ENCODE measurements around the gene OSTN.
"Not testable (repeated sequence)": the region's sequence is repeated elsewhere in the genome, so short reads cannot be mapped to it uniquely, and the experiment has no call there.

The OSTN gene

GRCh38 chr3:191268737-191269136 is 69.7 kb downstream of the OSTN start:
- no peak for DNase-seq

GRCh38 chr3:191269289-191270085 is 70.4 kb downstream of the OSTN start:
- no peak for DNase-seq

GRCh38 chr3:191275244-191275643 is 76.2 kb downstream of the OSTN start:
- not testable (repeated sequence) for DNase-seq

- no peak for DNase-seq
Measured at GRCh38 chr3:191275751-191276150, 76.7 kb downstream of the OSTN start.

GRCh38 chr3:191280111-191280510 is 81.1 kb downstream of the OSTN start:
- no peak for DNase-seq

- DNase-seq = no peak
Measured at GRCh38 chr3:191280882-191281281, 81.8 kb downstream of the OSTN start.

- peak; percentile 1 for DNase-seq
Measured at GRCh38 chr3:191282251-191283185, 83.5 kb downstream of the OSTN start.

GRCh38 chr3:191283400-191283799 is 84.4 kb downstream of the OSTN start:
- peak; percentile 30 for DNase-seq

- DNase-seq = peak; percentile 1
Measured at GRCh38 chr3:191290311-191291025, 91.4 kb downstream of the OSTN start.

GRCh38 chr3:191292243-191293015 is 93.4 kb downstream of the OSTN start:
- DNase-seq = no peak

- DNase-seq = no peak
Measured at GRCh38 chr3:191294291-191294690, 95.2 kb downstream of the OSTN start.

GRCh38 chr3:191296041-191296541 is 97.0 kb downstream of the OSTN start:
- no peak for DNase-seq

- no peak for DNase-seq
Measured at GRCh38 chr3:191298846-191299245, 99.8 kb downstream of the OSTN start.

GRCh38 chr3:191300422-191300821 is 101.4 kb downstream of the OSTN start:
- no peak for DNase-seq

GRCh38 chr3:191301017-191301416 is 102.0 kb downstream of the OSTN start:
- DNase-seq = no peak

- DNase-seq = no peak
Measured at GRCh38 chr3:191301782-191302411, 102.9 kb downstream of the OSTN start.

- no peak for DNase-seq
Measured at GRCh38 chr3:191302451-191302850, 103.4 kb downstream of the OSTN start.

GRCh38 chr3:191303596-191303995 is 104.6 kb downstream of the OSTN start:
- no peak for DNase-seq

GRCh38 chr3:191306428-191306827 is 107.4 kb downstream of the OSTN start:
- DNase-seq = no peak

GRCh38 chr3:191307341-191307740 is 108.3 kb downstream of the OSTN start:
- no peak for DNase-seq

- DNase-seq = no peak
Measured at GRCh38 chr3:191313296-191313695, 114.3 kb downstream of the OSTN start.
